ENCODE results near the gene MZT2B. TPM values are rescaled to one million over a fixed set of nuclear protein-coding genes. Genes with fewer than 3 reads are reported as not detected.
A peak's percentile ranks its signal among the peaks of the same experiment; 100 is the strongest.
"Not testable (repeated sequence)": the region's sequence is repeated elsewhere in the genome, so short reads cannot be mapped to it uniquely, and the experiment has no call there.

The MZT2B gene
- total RNA-seq, 1 donor from 2014 or later: 132 TPM

DNA sequence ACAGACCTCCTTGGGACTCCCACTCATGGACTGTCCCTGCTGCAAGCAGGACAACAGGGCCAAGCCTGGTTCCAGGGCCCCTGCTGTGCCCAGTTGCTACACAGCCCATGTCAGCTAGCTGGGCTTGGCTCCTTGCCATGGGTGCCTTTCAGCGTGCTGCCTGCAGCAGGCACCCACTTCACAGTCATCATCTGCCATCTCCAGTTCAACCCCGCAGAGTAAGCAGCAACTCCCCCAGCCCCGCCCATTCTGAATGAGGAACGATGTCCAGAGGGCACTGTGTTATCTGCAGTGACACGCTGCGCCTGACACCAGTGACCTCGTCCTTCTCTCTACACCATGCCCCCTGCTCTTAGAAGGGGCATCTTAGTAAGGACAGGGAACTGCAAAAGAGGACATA lies 20.5 kb downstream of the MZT2B start:
- DNase-seq (ENCODE audit: low spot score): peak; percentile 82

DNA sequence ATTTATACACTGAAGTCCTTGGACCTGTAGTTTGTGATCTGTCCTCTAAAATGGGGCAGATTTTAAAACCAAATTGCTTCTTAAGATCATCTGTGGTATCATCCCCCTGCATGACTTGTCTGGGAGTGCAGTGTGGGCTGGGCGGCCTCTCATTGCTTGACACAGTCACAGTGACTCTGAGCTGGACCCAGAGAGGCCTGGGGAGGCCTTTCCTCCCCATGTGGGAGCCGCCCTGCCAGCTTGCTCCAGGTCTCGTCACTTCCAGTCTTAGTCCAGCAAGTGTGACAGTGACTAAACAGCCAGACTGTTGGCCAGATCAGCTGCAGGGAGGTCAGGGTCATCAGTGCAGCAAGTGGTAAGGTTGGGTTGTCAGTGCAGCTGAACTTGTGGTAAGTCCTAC lies 21.1 kb downstream of the MZT2B start:
- DNase-seq (ENCODE audit: low spot score): peak; percentile 60

DNA sequence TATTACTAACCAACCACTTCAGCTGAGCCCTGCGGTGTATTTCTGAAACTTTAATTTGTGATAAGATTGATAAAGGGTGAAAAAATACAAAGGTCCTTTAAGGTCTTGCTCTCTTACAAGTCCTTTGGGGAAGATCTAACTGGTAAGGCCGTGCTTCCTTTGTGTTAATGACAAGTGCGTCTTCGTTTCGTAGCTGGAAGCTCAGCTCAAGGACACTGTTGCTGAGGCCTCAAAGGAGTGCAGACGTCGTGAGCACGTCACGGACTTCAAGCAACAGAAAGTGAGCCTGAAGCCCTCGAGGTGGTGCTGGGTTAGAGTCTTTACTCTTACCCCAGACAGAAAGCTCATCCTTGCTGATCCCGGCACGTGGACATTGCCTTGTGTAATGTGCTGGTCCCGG lies 25.0 kb downstream of the MZT2B start:
- DNase-seq (ENCODE audit: low spot score): not testable (repeated sequence)

DNA sequence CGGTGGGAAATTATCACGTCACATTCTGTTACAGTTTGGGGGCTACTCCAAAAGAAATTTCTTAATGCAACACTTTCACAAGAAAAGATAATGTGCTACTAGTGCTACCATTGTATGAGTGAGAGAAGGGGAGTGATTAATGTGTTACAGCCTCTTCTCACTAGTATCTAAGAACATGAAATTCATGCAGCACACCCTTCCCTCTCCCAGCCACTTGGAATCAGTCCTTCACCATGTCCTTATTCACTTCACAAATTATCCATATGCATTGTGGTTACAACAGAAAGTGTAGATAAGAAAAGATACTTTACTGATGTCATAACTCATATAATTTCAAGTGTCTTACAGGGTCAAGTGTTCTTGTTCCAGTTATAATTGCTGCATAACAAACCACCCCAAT lies 37.1 kb downstream of the MZT2B start:
- DNase-seq (ENCODE audit: low spot score): not testable (repeated sequence)

DNA sequence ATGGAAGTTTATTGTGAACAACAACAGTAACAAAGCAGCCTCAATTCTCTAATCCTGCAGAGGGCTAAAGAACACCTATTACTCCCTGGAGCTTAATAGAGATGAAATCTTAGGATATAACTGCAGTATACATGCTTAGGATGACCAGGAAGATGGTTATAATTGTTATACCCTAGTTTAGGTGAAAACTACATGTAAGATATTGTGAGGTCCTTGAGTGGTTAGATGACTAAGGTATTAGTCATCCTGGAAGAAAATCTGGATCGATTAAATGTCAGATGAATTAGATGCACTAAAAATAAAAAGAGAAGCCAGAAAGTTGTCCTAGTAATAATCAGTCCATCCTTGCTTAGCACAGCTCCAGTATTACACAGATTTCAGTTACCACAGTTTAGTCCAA lies 38.4 kb downstream of the MZT2B start:
- DNase-seq (ENCODE audit: low spot score): not testable (repeated sequence)

DNA sequence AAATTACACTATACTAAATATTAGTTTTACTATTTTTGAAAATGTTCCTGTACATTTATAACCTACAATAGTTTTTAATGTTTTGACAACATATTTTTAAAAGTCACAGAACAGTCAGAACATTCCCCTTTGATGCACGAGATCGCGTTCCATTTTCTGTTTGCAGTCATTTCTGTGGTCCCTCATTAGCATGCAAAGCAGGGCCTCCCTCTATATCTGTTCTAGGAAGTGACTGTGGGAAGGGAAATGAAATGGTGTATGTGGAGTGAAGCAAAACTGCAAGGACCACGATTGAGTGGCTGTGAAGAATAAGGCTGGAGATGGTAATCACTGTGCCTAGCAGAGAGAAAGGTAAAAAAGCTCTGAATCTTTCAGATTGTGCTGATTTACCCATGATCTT lies 40.5 kb downstream of the MZT2B start:
- not testable (repeated sequence) for DNase-seq (ENCODE audit: low spot score)

DNA sequence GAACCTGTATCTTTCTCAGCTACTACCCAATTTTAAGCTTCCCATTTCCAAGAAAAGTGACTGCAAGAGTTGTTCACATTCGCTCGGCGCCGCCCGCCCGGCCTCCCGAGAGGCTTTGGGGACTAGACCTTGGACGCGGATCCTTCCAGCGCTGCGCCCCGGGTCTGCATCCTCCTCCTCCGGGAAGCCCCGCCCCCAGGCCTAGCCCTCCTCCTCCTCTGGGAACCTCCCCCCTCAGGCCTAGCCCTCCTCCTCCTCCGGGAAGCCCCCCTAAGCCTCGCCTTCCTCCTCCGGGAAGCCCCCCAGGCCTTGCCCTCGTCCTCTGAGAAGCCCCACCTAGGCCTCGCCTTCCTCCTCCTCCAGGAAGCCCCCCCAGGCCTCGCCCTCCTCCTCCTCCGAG lies 45.9 kb downstream of the MZT2B start:
- DNase-seq (ENCODE audit: low spot score): not testable (repeated sequence)

DNA sequence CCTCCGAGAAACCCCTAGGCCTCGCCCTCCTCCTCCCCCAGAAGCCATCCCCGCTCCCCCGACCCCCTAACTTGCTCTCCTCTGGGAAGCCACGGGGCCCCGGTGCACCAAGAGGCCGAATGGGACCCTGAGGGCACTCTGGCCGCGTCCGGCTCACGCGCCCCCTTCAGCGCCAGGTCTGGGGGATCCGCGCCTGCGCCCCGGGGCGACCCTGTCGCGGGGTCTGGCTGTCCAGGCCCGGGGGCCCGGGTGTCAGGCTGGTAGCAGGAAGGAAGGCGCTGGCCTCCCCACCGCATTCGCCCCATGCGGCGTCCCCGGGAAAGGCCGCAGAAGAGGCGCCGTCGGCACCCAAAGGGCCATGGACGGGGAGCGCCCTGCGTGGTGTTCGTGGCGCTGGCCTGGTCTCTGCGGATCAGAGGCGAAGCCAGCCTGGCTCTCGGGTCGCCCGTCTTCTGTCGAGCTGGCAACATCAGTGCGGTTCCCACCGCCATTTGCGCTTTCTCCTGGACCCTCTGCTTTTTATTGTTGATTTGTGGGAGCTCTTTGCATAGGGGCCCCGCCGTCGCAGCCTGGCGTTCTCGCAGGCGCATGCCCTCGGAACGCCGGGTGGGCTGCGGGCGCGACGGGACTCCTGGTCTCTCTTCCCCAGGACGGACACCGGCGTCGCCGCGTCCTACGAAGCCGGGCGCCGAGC lies 46.6 kb downstream of the MZT2B start:
- DNase-seq (ENCODE audit: low spot score): not testable (repeated sequence)

DNA sequence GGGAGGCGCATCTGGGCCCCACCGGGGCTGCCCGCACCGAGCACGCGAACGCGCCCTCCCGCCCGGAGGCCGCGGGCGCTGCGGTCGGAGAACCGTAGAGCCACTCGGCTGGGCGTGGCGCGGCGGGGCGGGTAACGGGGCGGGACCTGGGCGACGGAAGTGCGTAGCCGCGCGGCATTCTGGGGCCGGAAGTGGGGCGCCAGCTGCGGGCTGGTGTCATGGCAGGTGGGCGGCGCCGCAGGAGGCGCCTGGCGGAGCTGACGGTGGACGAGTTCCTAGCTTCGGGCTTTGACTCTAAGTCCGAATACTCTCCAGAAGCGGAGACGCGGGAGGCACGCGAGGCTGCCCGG lies 47.1 kb downstream of the MZT2B start:
- DNase-seq (ENCODE audit: low spot score): not testable (repeated sequence)

DNA sequence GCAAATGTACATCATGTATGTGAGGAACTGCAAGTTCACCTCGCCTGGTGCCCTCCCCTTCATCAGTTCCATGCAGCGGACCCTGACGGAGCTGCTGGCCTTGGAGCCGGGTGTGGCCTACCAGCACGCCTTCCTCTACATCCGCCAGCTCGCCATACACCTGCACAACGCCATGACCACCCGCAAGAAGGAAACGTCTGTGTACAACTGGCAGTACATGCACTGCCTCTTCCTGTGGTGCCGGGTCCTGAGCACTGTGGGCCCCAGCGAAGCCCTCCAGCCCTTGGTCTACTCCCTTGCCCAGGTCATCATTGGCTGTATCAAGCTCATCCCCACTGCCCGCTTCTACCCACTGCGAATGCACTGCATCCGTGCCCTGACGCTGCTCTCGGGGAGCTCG lies 48.3 kb downstream of the MZT2B start:
- not testable (repeated sequence) for DNase-seq (ENCODE audit: low spot score)

DNA sequence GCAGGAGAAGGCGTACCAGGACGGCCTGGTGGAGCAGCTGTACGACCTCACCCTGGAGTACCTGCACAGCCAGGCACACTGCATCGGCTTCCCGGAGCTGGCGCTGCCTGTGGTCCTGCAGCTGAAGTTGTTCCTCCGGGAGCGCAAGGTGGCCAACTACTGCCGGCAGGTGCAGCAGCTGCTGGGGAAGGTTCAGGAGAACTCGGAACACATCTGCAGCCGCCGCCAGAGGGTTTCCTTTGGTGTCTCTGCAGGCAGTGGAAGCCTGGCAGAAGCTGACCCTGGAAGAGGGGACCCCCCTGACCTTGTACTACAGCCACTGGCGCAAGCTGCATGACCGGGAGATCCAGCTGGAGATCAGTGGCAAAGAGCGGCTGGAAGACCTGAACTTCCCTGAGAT lies 48.8 kb downstream of the MZT2B start:
- not testable (repeated sequence) for DNase-seq (ENCODE audit: low spot score)

DNA sequence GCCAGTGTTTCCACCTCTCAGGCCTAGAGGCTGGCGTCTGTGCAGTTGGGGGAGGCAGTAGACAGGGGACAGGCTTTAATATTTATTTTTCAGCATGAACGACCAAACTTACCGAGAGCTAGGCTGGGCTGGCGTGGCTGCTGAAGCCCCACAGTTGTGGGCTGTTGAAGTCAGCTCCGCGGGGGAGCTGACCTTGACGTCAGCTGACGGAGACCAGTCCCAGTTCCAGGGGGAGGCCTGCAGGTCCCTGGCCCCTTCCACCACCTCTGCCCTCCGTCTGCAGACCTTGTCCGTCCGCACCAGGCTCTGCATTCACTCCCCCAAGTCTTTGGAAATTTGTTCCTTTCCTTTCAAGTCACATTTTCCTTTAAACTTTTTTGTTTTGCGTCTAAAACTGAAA lies 49.6 kb downstream of the MZT2B start:
- no peak for DNase-seq (ENCODE audit: low spot score)

DNA sequence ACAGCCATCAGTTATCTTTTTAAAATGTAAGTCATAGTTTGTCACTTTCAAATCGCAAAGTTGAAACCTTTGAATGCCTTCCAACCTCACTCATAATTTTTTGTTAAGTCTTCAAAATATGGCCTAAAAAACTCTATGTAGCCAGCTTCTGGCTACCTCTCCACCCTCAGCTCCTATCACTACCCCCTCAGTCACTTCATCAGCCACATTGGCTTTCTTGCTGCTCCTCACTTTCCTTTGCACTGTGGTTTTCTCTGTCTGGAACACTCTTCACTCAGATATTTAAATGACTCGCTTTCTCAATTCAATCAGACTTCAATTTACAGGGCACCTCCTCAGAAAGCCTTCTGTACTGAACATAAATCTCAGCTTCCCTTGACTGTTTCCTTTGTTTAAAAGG lies 51.0 kb downstream of the MZT2B start:
- DNase-seq (ENCODE audit: low spot score): not testable (repeated sequence)

DNA sequence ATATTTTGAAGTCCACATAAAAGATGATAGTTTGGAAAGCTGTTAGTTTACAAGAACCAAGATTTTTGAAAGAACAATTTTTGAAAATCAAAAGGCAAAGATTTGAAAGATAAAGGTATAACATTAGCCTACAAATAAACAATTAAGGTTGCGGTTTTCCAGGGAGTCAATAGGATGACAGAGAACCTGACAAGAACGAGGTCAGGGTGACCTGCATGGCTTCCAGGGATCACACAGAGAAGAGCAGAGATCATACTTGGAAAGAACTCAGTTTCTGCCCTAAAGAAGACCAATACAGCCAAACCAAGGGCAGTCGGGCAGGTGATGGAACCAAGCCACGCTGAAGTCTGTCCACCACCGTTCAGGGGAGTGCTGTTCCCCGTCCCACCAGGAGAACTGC lies 57.5 kb downstream of the MZT2B start:
- DNase-seq (ENCODE audit: low spot score): not testable (repeated sequence)

Other genes starting within 250 kb of the MZT2B start
- not detected for gene RAB6C, start 202.6 kb upstream of the MZT2B start, total RNA-seq
- not detected for gene POTEF, start 53.0 kb upstream of the MZT2B start, total RNA-seq
- 0.64 TPM for gene CCDC74B, start 37.1 kb upstream of the MZT2B start, total RNA-seq
- gene SMPD4, start 660 bp upstream of the MZT2B start, total RNA-seq: 32.7 TPM
- not detected for gene TUBA3E, start 16.2 kb downstream of the MZT2B start, total RNA-seq
- gene IMP4, start 160.6 kb downstream of the MZT2B start, total RNA-seq: 104 TPM
- gene PTPN18, start 173.8 kb downstream of the MZT2B start, total RNA-seq: 52.2 TPM